HG03025 (cell line): ENCODE measurements around the gene MAP3K3.
A peak's percentile ranks its signal among the peaks of the same experiment; 100 is the strongest.

Experiments
- ATAC-seq: cut with Tn5 transposase; IDR thresholded peaks from one replicate; pipeline ENCODE4 v1.9.1; 2021; ENCODE audit warnings: mild to moderate bottlenecking, moderate library complexity; ENCODE audit not compliant: unreplicated experiment, low FRiP score

MAP3K3 gene

DNA sequence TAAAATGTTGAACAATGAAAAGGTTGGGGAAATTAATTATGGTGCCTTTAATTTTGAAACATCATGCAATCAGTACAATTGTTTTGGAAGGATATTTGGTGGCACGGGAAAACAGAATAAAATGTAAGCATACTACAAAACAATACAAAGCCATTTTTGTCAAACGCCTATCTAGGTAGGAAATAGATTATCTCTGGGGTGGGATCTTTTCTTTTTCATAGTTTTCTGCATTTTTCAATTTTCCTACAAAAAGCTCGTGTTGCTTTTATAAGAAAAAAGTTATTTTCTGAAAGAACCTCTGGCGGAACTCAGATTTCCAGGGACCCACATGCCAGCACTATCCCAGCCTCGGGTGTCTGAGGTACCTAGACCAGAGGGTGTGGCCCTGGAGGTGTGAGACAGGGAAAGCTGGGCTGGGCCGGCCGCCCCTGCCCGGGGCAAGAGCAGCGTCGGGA is 961 bp upstream of the MAP3K3 start:
- ATAC-seq, result no peak

DNA sequence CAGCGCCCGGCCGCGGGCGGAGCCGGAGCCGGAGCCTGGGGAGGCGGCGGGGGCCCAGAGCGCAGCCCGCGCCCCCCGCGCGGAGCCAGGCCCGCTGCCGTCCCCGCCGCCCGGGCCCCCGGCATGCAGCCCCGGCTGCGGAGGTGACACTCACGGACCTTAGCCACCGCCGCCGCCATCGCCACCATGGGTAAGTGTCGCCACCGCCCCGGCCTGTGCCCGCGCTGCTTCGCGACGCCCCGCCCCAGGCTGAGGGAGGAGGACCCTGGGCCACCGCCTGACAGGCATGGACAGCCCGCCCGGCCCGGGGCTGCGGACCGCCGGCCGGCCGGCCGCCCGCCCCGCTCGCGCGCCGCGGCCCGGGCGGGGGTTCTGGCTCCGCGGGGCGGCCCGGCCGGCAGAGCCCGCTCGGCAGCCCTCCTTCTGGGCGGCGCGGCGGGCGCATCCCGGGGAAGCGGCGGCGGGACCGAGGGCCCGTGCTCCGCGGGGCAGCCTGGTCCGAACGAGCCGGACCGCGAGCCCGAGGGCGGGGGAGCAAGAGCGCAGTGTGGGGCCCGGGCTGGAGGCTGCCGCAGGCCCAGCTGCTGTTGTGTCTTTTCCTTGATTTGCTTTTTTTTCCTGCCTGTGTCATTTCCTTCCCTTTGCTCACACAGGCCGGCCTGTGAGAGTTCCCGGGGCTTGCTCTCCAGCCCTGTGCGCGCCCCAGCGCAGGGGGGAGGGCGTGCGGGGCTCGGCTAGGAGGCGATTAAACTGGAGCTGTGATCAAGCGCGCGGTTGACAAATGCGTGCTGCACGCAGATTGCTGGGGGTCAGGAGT is 565 bp downstream of the MAP3K3 start:
- peak; percentile 33 for ATAC-seq

- no peak for ATAC-seq
Observed at GRCh38 chr17:63623786-63624530, 1.7 kb downstream of the MAP3K3 start.

DNA sequence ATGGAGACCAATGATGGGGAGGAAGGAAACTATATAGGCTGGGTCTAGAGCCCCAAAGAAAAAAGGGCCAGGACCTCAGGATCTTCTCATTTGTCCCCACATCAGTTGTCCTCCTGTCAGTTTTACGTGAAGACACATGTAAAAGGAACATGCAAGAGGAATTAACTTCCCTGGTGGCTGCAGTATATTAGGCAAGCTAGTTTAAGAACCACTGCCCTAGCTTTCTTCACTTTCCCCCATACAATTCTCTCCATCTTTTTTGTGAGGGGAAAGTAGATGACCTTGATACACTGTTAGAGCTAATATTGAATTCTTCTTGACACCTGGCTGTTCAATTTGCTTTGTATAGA is 2.3 kb downstream of the MAP3K3 start:
- no peak for ATAC-seq

GRCh38 chr17:63626551-63627180 is 4.4 kb downstream of the MAP3K3 start:
- ATAC-seq, result no peak

DNA sequence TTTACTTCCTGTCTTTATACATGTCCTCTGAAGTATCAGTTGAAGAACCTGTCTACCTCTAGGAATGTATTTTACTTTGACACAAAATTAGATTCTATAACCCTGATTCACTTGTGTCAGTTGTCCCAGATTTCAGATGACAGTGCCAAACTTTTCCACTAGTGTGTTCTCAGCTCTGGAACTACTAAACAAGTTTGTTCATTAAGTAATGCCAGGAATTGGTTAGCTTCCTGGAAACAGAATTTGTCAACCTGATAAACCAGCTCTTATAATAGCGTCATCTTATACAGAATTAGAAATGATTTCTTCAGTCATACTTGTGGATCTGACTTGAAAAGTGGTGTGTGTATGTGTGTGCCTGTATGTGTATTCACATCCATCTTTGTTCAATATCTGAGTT is 7.4 kb downstream of the MAP3K3 start:
- ATAC-seq, result no peak

DNA sequence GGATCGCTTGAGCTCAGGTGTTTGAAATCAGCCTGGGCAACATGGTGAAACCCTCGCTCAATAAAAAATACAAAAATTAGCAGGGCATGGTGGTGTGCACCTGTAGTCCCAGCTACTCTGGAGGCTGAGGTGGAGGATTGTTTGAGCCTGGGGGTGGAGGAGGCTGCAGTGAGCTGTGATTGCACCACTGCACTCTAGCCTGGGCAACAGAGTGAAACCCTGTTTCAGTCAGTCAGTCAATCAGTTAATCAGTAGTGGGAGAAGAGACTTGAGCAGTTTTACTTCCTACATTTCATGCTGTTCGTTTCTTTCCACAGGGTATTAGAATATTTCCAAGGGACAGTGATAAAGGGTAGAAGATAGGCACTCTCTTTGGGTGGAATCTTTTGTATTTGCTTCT is 8.8 kb downstream of the MAP3K3 start:
- ATAC-seq, result no peak

DNA sequence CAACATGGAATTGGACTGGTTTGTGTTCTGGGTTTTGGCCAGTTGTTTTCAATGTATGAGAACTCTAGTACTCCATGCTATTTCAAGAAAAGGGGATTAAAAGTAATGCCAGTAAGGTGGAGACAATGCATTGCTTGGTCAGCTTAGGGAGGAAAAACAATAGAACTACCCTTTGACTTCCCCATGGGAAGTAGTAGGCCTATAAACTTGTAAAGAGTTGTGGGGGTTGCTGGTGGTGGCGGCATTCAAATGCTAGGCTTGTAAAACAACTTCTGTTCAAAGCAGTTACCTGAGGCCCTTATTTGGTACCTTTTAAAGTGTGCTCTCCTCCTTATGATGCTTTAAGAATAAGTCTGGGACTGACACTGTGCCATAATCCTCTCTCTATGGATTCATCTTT is 9.4 kb downstream of the MAP3K3 start:
- no peak for ATAC-seq

- no peak for ATAC-seq
Observed at GRCh38 chr17:63633742-63634141, 11.5 kb downstream of the MAP3K3 start.

DNA sequence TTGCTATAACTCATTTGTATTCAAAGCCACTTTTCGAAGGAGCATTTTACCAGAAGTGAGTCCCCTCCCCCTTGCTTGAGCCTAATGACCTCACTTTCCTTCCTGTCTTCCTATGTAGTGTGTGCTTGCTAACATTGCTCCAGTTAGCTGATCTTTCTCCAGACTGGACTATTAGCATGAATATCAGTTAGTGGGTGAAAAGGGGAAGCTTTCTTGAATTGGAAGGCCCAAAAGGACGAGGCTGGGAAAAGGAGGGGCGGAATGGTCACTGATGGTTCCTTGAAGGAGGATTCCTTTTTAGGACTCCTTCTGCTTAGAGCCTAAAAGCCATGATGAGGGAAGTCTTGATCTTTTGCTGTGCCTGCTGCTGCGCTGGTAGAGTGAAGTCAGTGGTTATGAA is 11.9 kb downstream of the MAP3K3 start:
- no peak for ATAC-seq

- ATAC-seq, result no peak
Observed at GRCh38 chr17:63634816-63635215, 12.6 kb downstream of the MAP3K3 start.

DNA sequence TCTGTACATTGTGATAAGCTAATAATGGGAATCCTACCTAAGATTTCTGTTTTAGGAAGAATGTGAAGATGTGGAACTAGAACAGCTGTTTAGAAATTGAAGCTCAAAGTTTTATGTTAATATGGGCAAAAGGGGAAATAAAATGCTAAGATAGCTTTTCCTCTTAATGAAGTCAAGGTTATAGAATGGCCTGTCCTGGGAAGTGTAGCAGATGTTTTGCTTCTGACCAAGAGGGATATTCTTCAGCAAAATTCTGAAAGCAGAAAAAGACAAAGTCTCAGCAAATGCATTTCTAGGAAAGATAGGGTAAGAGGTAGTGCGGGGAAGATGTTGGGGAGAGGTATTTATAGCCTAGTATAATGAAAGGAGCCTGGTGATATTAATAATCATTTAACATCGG is 13.1 kb downstream of the MAP3K3 start:
- ATAC-seq, result no peak

DNA sequence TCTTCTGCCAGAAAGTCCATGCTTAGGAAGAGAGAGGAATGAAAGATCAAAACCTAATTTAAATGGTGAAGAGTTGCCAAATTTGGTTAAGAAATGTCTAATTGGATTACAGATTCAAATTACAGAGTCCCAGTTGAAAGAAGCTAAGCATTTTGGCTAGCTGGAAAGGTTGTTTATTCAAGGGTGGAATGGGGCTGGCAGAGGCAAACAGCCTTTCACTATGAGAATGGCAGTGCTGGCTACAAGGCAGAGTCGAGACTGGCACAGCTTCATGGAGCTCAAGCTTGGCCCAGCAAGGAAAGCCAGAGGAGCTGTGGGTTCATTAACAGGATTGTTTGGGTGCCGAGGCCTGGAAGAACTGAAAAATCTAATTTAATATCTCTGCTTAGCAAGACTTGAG is 13.6 kb downstream of the MAP3K3 start:
- ATAC-seq, result no peak

- no peak for ATAC-seq
Observed at GRCh38 chr17:63639125-63639524, 16.9 kb downstream of the MAP3K3 start.

DNA sequence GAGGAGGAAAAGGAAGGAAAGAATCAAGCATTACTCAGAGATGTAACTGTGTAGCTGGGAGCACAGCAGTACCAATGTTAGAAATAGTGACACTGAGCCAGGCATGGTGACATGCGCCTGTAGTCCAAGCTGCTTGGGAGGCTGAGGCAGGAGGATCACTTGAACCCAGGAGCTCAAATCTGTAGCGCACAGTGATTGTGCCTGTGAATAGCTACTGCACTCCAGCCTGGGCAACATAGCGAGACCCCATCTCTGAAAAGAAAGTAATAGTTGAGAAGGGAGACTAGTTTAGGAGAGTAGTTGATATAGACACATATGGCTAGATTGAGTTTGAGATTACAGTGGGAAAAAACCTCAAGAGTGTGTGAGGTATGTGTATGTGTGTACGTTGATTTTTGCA is 17.8 kb downstream of the MAP3K3 start:
- no peak for ATAC-seq

DNA sequence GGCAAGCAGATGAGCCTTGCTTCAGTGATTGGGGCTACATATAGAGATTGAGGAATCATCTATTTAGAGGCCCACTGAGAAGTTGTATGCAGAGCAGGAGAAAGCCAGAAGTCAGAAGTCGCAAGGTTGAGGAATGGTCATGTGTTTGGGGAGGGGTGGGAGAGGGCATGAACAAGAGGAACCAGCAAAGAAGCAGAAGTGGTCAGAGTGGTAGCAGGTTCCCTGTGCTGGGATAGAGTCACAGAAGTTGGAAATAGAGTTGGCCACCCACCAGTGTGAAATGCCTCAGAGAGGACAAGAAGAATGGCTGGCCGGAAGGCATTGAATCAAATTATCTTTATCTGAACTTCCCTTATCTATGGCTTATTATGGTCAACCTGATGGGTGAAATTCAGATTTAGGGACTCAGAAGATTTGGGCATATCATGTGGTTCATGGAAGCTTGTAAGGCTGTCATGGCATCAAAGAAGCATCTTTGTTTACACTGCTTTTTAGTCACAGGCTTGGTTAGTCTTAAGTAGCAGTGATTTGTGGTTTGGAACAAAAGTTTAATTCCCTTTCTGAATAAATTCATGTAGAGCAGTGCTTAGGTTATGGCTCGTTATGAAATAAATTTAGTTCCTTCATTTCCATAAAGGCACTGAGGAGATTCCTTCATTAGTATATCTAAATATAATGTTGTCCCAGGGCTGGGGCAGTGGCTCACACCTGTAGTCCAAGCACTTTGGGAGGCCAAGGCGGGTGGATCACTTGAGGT is 19.7 kb downstream of the MAP3K3 start:
- no peak for ATAC-seq

GRCh38 chr17:63644846-63645245 is 22.6 kb downstream of the MAP3K3 start:
- no peak for ATAC-seq

GRCh38 chr17:63645775-63646487 is 23.7 kb downstream of the MAP3K3 start:
- peak; percentile 61 for ATAC-seq

GRCh38 chr17:63646488-63646806 is 24.2 kb downstream of the MAP3K3 start:
- peak; percentile 53 for ATAC-seq

DNA sequence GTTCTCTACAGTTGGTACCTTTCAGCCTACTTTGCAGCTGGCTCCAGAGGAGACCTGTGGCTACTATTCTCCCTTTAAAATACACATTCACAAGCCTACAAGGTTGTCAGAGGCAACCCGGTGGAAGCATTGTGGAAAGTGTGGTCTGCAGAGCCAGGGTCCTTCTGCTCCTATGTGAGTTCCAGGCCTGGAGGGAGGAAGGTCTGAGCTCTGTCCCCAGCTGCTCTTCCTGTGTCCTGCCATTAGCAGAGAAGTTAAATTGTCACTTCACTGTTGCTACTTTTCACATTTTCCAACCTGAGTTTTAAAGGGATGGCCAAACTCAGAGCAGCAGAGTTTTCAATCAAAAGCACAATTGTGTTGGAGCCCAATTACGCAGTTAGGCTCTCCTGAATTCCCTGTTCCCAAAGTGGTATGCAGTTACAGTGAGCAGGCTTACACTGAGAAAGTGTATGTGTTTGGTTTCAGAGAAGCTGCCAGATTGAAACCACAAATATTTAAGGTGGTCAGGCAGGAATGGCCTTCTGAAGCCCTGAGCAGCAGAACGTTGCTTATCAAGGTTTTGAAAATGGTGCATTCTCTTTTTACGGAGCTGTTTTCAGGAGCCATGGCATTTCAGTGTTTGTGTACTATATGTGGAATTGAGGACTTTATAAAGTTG is 25.0 kb downstream of the MAP3K3 start:
- no peak for ATAC-seq
